ENCODE data around the gene FAM83C.

FAM83C gene

GRCh38 chr20:35277127-35277526 is 15.1 kb downstream of the FAM83C start:
- peaks cover 46% of the 10 kb centered on the region for H3K36me3 ChIP-seq (replicated peaks; ENCODE audit: low read depth, low read length)
- peaks cover 23% of the 10 kb centered on the region for H3K4me1 ChIP-seq (ENCODE audit: low read length)
- peak overlapping the region; percentile 80 for H3K27ac ChIP-seq (ENCODE audit: low read length)
- no peaks in the 10 kb centered on the region for H3K9me3 ChIP-seq (ENCODE audit: insufficient read depth, low read length)
- H3K9ac ChIP-seq (ENCODE audit: low read length): peak overlapping the region; percentile 97
- H3K79me2 ChIP-seq (ENCODE audit: low read length): peaks cover 29% of the 10 kb centered on the region
- H3K4me3 ChIP-seq (ENCODE audit: low read length): peak overlapping the region; percentile 95
- H3K27me3 ChIP-seq (ENCODE audit: low read depth, low read length): no peaks in the 10 kb centered on the region
- peak overlapping the region; percentile 99 for H3K4me2 ChIP-seq (ENCODE audit: low read length)
- H4K20me1 ChIP-seq (ENCODE audit: insufficient read depth, low read length): peaks cover 6% of the 10 kb centered on the region; the same call in 1 of the 2 replicates
- TF ChIP-seq EZH2phosphoT487 (IDR thresholded peaks at IDR 0.05; ENCODE audit: low read depth) (no peak), CTCF (IDR thresholded peaks at IDR 0.05; ENCODE audit: low read depth, low read length) (no peak)
- no peak overlapping the region for H2AFZ ChIP-seq (ENCODE audit: low read depth, low read length)

GRCh38 chr20:35276408-35276807 is 15.8 kb downstream of the FAM83C start:
- peaks cover 22% of the 10 kb centered on the region for H3K79me2 ChIP-seq (ENCODE audit: low read length)
- peak overlapping the region; percentile 97 for H3K9ac ChIP-seq (ENCODE audit: low read length)
- TF ChIP-seq CTCF (IDR thresholded peaks at IDR 0.05; ENCODE audit: low read depth, low read length): no peak
- no peak for TF ChIP-seq EZH2phosphoT487 (IDR thresholded peaks at IDR 0.05; ENCODE audit: low read depth)
- H3K27ac ChIP-seq (ENCODE audit: low read length): no peak overlapping the region
- H3K4me3 ChIP-seq (ENCODE audit: low read length): peak overlapping the region; percentile 95
- peaks cover 6% of the 10 kb centered on the region; the same call in 1 of the 2 replicates for H4K20me1 ChIP-seq (ENCODE audit: insufficient read depth, low read length)
- no peaks in the 10 kb centered on the region for H3K27me3 ChIP-seq (ENCODE audit: low read depth, low read length)
- H3K9me3 ChIP-seq (ENCODE audit: insufficient read depth, low read length): no peaks in the 10 kb centered on the region
- peak overlapping the region; percentile 99 for H3K4me2 ChIP-seq (ENCODE audit: low read length)
- H2AFZ ChIP-seq (ENCODE audit: low read depth, low read length): no peak overlapping the region
- H3K4me1 ChIP-seq (ENCODE audit: low read length): peaks cover 23% of the 10 kb centered on the region
- H3K36me3 ChIP-seq (replicated peaks; ENCODE audit: low read depth, low read length): peaks cover 42% of the 10 kb centered on the region

- Histone ChIP-seq H3K9ac (ENCODE audit: low read length) (no peak overlapping the region), H3K36me3 (replicated peaks; ENCODE audit: low read depth, low read length) (peaks cover 41% of the 10 kb centered on the region), H3K27ac (ENCODE audit: low read length) (no peak overlapping the region), H3K9me3 (ENCODE audit: insufficient read depth, low read length) (no peaks in the 10 kb centered on the region), H3K4me3 (ENCODE audit: low read length) (no peak overlapping the region), H3K79me2 (ENCODE audit: low read length) (peaks cover 18% of the 10 kb centered on the region), H3K27me3 (ENCODE audit: low read depth, low read length) (no peaks in the 10 kb centered on the region), H2AFZ (ENCODE audit: low read depth, low read length) (no peak overlapping the region), H4K20me1 (ENCODE audit: insufficient read depth, low read length) (peaks cover 6% of the 10 kb centered on the region; the same call in 1 of the 2 replicates), H3K4me1 (ENCODE audit: low read length) (peaks cover 22% of the 10 kb centered on the region), H3K4me2 (ENCODE audit: low read length) (no peak overlapping the region)
- no peak for TF ChIP-seq EZH2phosphoT487 (IDR thresholded peaks at IDR 0.05; ENCODE audit: low read depth)
These were observed 16.4 kb downstream of the FAM83C start for GRCh38 chr20:35275741-35276251.

GRCh38 chr20:35274172-35275092 is 17.8 kb downstream of the FAM83C start:
- no peak overlapping the region for H3K27ac ChIP-seq (ENCODE audit: low read length)
- no peak overlapping the region for H3K4me2 ChIP-seq (ENCODE audit: low read length)
- TF ChIP-seq CTCF (IDR thresholded peaks at IDR 0.05; ENCODE audit: low read depth, low read length) (no peak), EZH2phosphoT487 (IDR thresholded peaks at IDR 0.05; ENCODE audit: low read depth) (no peak)
- H3K9me3 ChIP-seq (ENCODE audit: insufficient read depth, low read length): no peaks in the 10 kb centered on the region
- H3K79me2 ChIP-seq (ENCODE audit: low read length): peaks cover 14% of the 10 kb centered on the region
- H3K36me3 ChIP-seq (replicated peaks; ENCODE audit: low read depth, low read length): peaks cover 27% of the 10 kb centered on the region
- peaks cover 12% of the 10 kb centered on the region for H3K4me1 ChIP-seq (ENCODE audit: low read length)
- H2AFZ ChIP-seq (ENCODE audit: low read depth, low read length): no peak overlapping the region
- H4K20me1 ChIP-seq (ENCODE audit: insufficient read depth, low read length): no peaks in the 10 kb centered on the region
- no peak overlapping the region for H3K9ac ChIP-seq (ENCODE audit: low read length)
- no peaks in the 10 kb centered on the region for H3K27me3 ChIP-seq (ENCODE audit: low read depth, low read length)
- no peak overlapping the region for H3K4me3 ChIP-seq (ENCODE audit: low read length)

Data from OCI-LY3 (cell line).